Stimulated activated CD8-positive, alpha-beta memory T cell treated with anti-CD3 and anti-CD28 coated beads, Interleukin-12 subunit alpha, Interleukin-12 subunit beta, amount 100 ng/mL, for 24 hours (primary cell): Measurements from ENCODE around the gene FXYD1.

ENCODE experiments used
- DNase-seq: peaks from one replicate; pipeline ENCODE4 v3.0.0-alpha.2; 2020; ENCODE audit errors: extremely low read depth

Gene FXYD1

DNA sequence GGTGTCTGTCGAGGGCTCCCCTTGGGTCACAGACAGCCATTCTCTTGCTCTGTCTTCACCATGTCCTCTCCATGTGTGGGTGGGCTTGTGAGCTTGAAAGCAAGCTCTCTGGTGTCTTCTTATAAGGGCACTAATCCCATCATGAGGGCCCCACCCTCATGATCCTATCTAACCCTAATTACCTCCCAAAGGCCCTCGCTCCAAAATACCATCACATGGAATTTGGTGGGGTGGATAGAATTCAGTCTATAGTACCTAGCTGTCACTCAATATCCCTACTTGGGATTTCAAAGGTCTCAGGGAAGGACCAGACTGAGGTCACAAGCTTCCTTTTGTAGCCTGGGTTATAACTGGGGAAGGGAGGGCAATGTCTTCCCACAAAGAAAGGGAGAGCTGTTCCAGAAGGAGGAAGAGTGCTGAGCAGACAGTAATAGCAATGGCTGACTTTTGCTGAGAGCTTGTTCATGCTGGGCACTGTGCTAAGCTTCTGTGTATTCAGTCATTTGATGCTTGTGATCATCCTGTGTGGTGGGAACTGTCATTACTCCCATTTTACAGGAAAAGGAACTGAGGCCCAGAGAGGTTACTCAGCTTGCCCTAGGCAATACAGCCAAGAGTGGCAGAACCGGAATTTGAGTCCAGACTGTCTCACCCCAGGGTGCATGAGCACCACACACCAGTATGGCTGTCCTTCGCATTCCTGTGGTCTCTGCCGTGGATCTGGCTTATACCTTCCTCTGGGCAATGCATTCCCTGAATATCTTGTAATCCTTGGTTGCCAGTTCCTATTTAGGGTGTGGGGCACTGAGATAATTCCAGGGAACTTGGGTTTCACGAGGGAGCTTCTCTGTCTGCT, 24.1 kb downstream of the FXYD1 start:
- no peak for DNase-seq

DNA sequence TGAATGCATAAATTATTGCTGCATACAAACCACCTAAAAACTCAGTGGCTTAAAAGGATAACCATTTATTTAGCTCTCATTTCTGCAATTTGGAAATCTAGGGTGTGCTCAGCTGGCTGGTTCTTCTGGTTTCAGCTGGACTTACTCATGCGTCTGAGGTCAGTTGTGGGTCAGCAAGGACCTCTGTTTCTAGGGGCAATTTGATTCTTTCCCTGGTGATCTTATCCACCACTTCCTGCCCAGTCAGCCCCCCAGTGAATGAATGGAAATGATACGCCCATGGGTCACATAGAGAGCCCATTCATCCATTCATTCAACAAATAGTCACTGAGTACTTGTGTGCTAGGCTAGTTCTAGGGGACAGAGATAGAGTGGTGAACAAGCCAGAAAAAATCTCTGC, 25.8 kb downstream of the FXYD1 start:
- no peak for DNase-seq

DNA sequence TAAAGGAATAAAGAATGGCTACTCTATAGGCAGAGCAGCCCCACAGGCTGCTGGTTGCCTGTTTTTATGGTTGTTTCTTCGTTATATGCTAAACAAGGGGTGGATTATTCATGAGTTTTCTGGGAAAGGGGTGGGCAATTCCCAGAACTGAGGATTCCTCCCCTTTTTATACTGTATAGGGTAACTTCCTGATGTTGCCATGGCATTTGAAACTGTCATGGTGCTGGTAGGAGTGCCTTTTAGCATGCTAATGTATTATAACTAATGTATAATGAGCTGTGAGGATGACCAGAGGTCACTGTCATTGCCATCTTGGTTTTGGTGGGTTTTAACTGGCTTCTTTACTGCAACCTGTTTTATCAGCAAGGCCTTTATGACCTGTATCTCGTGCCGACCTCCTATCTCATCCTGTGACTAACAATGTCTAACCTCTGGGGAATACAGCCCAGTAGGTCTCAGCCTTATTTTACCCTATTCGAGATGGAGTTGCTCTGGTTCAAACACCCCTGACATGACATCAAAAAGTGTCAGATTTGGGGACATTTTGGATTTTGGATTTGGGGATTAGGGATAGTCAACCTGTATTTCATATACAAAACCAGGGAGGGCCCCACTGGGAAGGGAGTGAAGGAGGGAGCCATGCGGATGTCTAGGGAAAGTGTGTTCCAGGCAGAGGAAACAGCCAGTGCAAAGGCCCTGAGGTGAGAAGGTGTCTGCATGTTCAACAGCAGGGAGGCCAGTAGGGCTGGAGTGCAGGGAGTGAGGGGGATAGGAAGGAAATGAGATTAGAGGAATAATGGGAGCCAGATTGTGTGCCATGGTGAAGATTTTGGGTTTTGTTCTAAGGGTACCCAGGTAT, 26.8 kb downstream of the FXYD1 start:
- DNase-seq: no peak

DNA sequence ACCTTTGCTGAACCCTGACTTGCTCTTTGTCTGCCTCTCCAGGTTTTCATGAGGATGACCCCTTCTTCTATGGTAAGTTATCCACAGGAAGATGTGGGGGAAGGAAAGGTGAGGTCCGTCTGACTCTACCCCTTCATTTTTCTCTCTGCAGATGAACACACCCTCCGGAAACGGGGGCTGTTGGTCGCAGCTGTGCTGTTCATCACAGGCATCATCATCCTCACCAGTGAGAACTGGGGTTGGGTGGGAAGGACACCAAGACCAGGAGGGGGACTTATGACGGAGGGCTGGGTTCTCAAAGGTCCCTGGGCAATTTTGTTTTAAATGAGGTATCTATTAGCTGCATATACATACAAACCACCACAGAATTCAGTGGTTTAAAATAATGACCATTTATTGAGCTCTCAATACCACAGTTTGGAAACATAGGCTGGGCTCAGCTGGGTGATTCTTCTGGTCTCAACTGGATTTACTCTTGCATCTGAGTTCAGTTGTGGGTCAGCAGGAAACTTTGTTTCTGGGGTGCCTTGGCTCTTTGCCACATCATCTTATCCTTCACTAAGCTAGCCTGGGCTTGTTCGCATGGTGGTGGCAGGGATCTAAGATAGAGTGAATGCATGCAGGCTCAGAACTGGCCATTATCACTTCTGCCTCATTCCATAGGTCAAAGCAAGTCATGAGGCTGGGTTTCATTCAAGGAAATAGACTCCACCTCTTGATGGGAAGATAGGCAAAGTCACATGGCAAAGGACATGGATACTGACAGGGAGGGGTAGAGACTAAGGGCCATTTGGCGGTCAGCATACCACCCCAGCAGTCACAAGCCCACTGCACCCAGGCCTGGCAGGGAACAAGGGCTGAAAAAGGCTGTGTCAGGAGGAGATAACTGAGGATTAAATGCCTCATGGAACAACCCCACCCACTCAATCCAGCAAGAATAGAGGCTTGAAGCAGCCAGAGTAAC, 27.8 kb downstream of the FXYD1 start:
- no peak for DNase-seq

DNA sequence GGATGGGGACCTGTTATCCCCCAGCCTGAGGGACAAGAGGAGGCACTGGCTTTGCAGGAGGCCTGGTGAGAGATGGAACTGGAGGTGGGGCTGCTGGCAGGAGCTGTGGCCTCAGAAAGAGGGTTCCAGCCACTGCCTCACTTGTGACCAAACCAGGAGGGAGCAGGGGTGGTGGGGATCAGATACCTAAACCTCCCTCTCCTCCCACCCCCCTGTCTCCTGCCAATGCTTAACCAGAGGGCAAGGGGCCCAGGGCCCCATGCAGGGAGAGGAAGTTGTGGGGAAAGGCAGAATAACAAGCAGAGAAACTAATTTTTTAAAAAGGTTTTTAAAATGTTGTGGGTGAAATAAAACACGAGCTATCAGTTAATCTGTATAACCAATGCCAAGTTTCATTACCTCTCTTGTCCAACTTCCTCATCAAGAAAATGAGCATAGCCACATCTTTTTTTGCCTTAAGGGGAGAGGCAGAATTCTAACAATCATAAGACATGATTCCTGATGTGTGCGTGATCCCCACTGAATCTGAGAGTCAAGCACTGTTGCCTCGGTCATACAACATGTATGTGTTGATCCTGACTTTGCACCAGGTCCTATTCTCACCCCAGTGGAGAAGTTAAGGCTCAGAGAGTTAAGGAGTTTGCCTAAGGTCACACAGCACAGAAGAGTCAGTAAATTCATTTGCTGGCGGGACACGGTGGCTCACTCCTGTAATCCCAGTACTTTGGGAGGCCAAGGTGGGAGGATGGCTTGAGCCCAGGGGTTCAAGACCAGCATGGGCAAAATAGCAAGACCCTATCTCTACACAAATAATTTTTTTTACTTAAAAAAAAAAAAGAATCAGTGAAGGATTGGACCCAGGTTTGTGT, 28.9 kb downstream of the FXYD1 start:
- DNase-seq: no peak

DNA sequence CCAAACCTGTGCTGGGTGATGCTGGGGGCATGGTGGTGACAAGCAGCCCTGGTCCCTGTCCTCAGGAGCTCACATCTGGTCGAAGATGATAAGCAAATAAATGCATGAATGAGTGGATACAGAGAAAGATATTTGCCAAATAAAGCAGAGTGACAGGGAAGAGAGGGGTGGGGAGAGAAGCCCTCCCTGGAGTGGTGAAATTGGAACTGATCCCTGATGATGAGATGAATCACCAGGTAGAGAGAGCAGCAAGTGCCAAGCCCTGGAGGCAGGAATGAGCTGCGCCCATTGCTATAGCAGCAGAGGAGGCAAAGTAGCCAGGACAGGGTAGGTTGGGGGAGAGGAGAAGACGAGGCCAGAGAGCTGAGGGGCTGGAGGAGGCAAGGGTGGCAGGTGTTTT, 29.6 kb downstream of the FXYD1 start:
- no peak for DNase-seq

DNA sequence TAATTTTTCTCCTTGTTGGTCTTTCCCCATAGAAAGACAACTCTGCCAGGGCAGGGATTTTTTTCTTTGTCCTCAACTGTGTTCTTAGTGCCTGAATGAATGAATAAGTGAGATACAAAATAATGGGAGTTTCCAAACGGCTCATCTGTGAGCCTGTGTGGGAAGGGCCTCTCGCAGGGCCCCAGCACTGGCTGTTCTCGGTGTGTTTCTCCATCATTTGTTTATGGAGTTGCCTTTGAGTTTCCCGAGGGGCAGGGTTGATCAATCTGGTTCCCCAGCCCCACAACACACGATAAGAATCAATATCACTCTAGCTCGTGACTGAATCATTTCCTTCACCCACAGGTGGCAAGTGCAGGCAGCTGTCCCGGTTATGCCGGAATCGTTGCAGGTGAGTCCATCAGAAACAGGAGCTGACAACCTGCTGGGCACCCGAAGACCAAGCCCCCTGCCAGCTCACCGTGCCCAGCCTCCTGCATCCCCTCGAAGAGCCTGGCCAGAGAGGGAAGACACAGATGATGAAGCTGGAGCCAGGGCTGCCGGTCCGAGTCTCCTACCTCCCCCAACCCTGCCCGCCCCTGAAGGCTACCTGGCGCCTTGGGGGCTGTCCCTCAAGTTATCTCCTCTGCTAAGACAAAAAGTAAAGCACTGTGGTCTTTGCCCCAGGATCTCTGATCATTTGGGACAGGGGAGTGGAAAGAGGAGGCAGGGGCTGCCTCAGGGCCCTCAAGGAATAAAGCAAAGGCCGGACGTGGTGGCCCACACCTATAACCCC, 30.8 kb downstream of the FXYD1 start:
- no peak for DNase-seq

DNA sequence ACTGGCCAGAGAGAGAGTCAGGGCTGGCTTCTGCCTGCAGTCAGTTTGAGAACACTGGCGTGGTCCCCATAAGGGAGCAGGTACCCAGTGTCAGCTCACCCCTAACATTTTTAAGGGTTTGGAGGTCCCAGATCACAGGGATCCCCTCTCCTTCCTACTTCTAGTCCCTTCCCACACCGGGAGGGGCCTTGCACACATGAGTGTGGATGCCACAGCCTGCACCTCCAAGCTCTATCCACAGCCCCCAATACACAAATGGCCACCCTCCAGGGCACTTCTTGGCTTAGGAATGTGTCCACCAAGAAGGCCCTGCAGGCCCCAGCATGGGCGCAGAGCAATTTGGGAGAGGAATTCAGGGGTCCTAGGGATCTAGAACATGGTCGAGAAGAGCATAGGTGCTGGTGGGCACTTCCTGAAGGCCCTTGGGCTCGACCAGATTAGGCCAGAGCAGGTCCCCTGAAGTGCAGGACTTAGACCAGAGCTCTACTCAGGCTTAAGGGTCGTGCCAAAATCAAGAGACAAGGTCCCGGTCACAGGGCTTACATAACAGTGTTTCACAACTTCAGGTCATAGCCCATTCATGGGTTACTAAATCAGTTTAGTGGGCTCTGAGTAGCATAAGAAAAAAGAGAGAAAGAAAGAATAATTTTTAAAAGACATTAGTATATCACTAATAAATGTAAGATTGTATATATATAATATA, 31.9 kb downstream of the FXYD1 start:
- DNase-seq: no peak

DNA sequence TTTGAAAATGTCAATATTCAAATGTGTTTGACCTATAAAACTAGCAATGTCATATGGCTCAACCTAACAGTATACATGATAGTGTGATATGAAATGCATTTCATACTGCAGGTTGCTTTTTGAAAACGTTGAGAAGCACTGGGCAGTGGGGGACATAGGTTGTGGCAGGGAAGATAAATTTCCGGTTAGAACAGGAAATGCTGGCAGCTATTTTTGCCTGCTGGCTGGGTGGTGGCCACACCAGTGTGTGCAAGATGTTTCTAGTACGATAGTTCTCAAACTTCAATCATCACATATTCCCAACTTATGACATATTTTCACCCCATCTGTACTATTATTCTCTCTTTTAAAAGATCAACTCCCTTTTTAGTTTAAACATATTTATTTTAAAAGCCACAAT, 33.1 kb downstream of the FXYD1 start:
- no peak for DNase-seq

DNA sequence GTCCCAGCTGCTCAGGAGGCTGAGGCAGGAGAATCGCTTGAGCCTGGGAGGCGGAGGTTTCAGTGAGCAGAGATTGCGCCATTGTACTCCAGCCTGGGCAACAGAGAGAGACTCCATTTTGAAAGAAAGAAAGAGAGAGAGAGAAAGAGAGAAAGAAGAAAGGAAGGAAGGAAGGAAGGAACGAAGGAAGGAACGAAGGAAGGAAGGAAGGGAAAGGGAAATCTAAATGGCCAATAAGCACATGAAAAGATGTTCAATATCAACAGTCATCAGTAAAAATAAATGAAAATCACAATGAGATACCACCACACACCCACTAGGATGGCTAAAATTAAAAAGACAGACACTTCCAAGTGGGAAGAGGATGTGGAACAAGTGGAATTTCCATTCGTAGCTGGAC, 35.6 kb downstream of the FXYD1 start:
- DNase-seq: no peak

DNA sequence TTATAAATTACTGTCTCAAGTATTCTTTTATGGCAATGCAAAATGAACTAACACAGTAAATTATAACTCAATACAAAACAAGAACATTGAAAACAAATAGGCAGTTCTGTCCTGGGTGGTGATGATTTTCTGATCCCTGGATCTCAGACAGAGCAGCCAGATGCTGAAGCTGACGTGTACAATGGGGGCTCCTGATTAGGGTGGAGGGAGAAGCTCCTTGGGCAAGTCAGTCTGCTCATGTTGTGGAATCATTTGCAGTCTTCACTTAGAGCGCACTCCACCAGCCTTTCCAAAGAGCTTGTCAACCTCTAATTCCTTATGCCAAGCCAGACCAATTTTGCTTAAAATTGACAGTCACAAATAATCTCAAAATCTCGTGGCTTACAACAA, 37.6 kb downstream of the FXYD1 start:
- no peak for DNase-seq

DNA sequence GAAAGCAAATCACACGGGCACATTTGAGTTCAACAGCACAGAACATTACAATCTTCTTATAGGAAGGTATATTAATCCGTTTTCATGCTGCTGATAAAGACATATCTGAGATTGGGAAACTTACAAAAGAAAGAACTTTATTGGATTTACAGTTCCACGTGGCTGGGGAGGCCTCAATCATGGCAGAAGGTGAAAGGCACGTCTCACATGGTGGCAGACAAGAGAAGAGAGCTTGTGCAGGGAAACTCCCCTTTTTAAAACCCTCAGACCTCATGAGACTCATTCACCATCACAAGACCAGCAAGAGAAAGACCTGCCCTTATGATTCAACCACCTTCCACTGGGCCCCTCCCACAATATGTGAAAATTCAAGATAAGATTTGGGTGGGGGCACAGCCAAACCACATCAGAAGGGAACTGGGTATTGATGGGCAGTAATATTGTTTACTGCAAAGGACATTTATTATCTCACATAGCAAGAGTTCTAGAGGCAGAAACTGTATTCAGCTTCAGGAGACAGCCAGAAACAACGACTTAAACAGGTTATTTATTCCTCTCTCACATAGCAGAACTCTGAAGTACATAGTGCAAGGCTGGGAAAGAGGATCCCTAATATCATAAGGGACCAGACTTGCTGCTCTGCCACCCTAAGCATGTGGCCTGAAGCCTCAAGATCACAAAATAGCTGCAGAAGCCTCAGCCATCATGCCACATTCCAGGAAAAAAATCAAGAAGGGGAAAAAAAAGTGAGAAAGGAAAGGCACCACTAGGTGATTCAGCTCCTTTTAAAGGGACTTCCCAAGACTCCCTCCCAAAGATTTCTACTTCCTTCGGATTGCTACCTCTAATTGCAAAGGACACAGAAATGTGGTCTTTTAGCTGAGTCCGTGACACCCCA, 39.0 kb downstream of the FXYD1 start:
- DNase-seq: no peak

DNA sequence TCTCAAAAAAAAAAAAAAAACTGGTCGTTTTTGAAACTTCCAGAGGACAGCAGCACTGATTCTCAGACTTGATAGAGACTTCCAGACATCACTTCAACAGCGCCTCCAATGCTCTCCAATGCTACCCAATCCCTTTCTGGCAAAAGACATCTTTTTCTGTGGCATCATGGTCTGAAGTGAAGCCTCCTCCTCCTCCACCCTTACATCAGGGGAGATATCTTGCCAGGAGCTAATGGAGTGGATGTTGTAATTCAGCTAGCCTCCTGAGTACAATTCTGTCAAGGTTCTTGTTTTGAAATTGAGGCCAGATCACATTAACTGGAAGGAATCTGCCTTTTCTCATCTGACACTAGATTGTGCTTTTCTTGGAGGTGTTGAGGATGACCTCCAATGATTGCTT, 40.1 kb downstream of the FXYD1 start:
- DNase-seq: no peak

DNA sequence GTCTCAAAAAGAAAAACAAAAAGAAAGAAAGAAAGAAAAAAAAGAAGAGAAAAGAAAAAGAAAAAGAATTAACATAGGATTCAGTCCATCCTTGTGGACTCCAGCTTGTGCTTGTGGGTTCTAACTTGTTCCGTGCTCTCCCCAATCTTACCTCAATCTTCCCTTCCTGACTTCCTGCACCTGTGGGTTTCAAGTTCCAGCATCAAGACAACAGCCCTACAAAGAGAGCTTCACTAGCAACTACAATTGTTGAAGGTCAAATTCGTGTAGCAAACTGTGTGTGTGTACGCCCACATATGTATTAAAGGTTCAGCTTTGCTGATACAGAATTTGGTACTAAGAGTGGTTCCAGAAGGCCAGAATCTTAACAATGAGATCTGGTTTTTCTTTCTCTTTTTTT, 41.2 kb downstream of the FXYD1 start:
- no peak for DNase-seq

DNA sequence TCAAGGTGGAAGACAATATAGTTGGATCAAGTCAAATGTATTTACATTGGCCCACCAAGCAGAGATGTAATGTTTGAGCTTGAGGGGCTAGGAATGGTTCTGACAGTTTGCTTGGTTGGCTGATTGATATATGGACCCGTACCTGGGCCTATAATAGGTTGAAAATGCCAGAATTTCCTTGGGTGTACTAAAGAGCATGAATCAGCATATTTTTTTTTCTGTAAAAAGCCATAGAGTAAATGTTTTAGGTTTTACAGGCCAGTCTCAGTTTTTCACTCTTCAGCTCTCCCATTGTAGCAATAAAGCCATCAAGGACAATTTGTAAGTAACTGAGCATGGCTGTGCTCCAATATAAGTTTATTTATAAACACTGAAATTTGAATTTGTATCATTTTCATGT, 42.8 kb downstream of the FXYD1 start:
- DNase-seq: no peak

DNA sequence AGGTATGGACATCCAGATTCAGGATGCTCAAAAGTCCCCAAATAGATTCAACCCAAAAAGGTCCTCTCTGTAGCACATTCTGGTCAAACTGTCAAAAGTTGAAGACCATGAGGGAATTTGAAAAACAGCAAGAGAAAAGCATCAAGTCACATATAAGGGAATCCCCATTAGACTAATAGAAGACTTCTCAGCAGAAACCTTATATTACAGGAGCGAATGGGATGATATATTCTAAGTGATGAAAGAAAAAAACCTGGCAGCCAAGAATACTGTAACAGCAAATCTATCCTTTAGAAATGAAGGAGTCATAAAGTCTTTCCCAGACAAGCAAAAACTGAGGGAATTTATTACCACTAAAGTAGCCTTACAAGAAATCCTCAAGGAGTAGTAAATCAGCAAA, 45.6 kb downstream of the FXYD1 start:
- no peak for DNase-seq

DNA sequence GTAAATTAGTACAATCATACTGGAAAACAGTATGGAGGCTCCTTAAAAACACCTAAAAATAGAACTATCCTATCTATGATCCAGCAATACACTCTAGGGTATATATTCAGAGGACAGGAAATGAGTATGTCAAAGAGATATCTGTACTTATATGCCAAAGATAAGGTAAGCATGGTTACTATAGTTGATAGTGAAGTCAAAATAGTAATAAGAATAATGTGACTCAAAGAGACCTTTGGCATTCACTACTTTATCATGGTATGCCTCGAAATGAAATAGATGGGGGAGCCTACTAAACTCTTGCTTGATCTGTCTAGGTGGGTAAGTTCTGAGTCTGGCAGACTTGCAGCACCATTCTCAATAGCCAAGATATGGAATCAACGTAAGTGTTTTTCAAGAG, 46.3 kb downstream of the FXYD1 start:
- no peak for DNase-seq
